Cardiac ventricle fibroblast (primary cell): Measurements from ENCODE around the gene SEC61B. TPM values are rescaled to one million over a fixed set of nuclear protein-coding genes. Genes with fewer than 3 reads are reported as not detected.

Experiments used
- total RNA-seq: library from RNA; depleted of rRNA; stranded (reverse); fragments of >200 nt; gene quantifications from 2 replicates; pipeline ENCODE4 v1.2.3, GENCODE V29; 2015

SEC61B gene
- total RNA-seq, result 153 and 197 TPM in 2 replicates

GRCh38 chr9:99221621-99222415, at the start of gene SEC61B, which contains the start of gene ALG2:
Gene SEC61B, plus strand, starts transcription at chr9:99222282. Its CDS starts 82 bp downstream, at chr9:99222364.
Gene ALG2, minus strand, starts transcription at chr9:99221942. Its CDS starts 48 bp downstream, at chr9:99221894.

Other genes starting within 250 kb of the SEC61B start
- 10.1 and 11.5 TPM in 2 replicates for gene TGFBR1, start 117.2 kb upstream of the SEC61B start, total RNA-seq
- gene ALG2, start 340 bp upstream of the SEC61B start, total RNA-seq, result 54.8 and 58.2 TPM in 2 replicates